HepG2 (cell line): Measurements from ENCODE around the gene ATG16L1. TPM values are rescaled to one million over a fixed set of nuclear protein-coding genes. Genes with fewer than 3 reads are reported as not detected.
A peak's percentile ranks its signal among the peaks of the same experiment; 100 is the strongest.

ENCODE experiments used
- AGO2 ChIP-seq: fragments of 200-400 bp; formaldehyde crosslinking; optimal IDR thresholded peaks from 2 replicates; pipeline ENCODE3; 2017; ENCODE audit warnings: mild to moderate bottlenecking, low read depth, low read length, moderate library complexity
- ATF1 ChIP-seq: IDR thresholded peaks from 2 replicates; pipeline ENCODE4 v1.6.1; 2016; ENCODE audit warnings: mild to moderate bottlenecking, control low read depth
- CEBPB ChIP-seq: IDR thresholded peaks from 2 replicates; pipeline ENCODE4 v1.6.1; 2011; ENCODE audit warnings: low read depth, low read length, improper control_type of control experiment, borderline replicate concordance
- EEA1 ChIP-seq: sonication (generic); formaldehyde crosslinking; IDR thresholded peaks from 2 replicates; pipeline ENCODE4 v1.5.1; 2020; ENCODE audit warnings: mild to moderate bottlenecking, missing genetic modification reagents, borderline replicate concordance
- RARA ChIP-seq: IDR thresholded peaks from 2 replicates; pipeline ENCODE4 v1.6.1; 2016; ENCODE audit warnings: missing genetic modification reagents, missing compliant biosample characterization
- SAFB2 ChIP-seq: sonication (generic); formaldehyde crosslinking; IDR thresholded peaks from 2 replicates; pipeline ENCODE4 v1.5.1; 2020; ENCODE audit warnings: missing genetic modification reagents, low read depth, mild to moderate bottlenecking, borderline replicate concordance
- SP1 ChIP-seq, 2 experiments: fragments of 450-650 bp in 1 of 2; sonication (generic) in 1 of 2; formaldehyde crosslinking in 1 of 2; IDR thresholded peaks; 2 replicates each; pipeline versions ENCODE4 v1.4.0 to v1.6.1; 2016 to 2020; ENCODE audit warnings: missing genetic modification reagents in 1 of 2
- TBX3 ChIP-seq: fragments of 450-650 bp; IDR thresholded peaks from 2 replicates; pipeline ENCODE4 v1.6.1; 2017; ENCODE audit warnings: antibody characterized with exemption, mild to moderate bottlenecking, inconsistent platforms, borderline replicate concordance
- ZBTB3 ChIP-seq: sonication (generic); formaldehyde crosslinking; IDR thresholded peaks from 2 replicates; pipeline ENCODE4 v1.4.0; 2020; ENCODE audit warnings: low read depth, mild to moderate bottlenecking, moderate library complexity, missing genetic modification reagents, borderline replicate concordance
- ZBTB44 ChIP-seq: sonication (generic); formaldehyde crosslinking; IDR thresholded peaks from 2 replicates; pipeline ENCODE4 v1.4.0; 2020; ENCODE audit warnings: missing genetic modification reagents
- ZNF232 ChIP-seq: sonication (generic); formaldehyde crosslinking; IDR thresholded peaks from 2 replicates; pipeline ENCODE4 v1.4.0; 2020; ENCODE audit warnings: missing genetic modification reagents, borderline replicate concordance
- ZNF3 ChIP-seq: IDR thresholded peaks from 2 replicates; pipeline ENCODE4 v1.7.0; 2017; ENCODE audit warnings: inconsistent platforms
- ZNF432 ChIP-seq: sonication (generic); formaldehyde crosslinking; IDR thresholded peaks from 2 replicates; pipeline ENCODE4 v1.5.0; 2020; ENCODE audit warnings: missing genetic modification reagents, mild to moderate bottlenecking, borderline replicate concordance
- ZNF629 ChIP-seq: sonication (generic); formaldehyde crosslinking; conservative IDR thresholded peaks from 2 replicates; pipeline ENCODE4 v1.5.0; 2020; ENCODE audit warnings: missing genetic modification reagents
- ZNF777 ChIP-seq: sonication (generic); formaldehyde crosslinking; IDR thresholded peaks from 2 replicates; pipeline ENCODE4 v1.4.0; 2020; ENCODE audit warnings: missing genetic modification reagents
- ZNF839 ChIP-seq: sonication (generic); formaldehyde crosslinking; IDR thresholded peaks from 2 replicates; pipeline ENCODE4 v1.4.0; 2020; ENCODE audit warnings: missing genetic modification reagents, mild to moderate bottlenecking, borderline replicate concordance
- polyA plus RNA-seq, 8 experiments: library from polyadenylated mRNA; depleted of rRNA in 3 of 8; stranded (reverse) in 7 of 8; unstranded in 1 of 8; fragments of >200 nt; fragmentation: Illumina TruSeq in 4 of 8; extraction: Trizol in 4 of 8; gene quantifications; 2 replicates each; pipeline versions ENCODE4 v1.2.1 to v1.2.3, GENCODE V29; 2011 to 2016; ENCODE audit warnings: low read depth in 4 of 8, missing spikeins in 1 of 8, mixed read lengths in 1 of 8; ENCODE audit not compliant: insufficient read depth in 1 of 8
- total RNA-seq, 5 experiments: library from RNA; depleted of rRNA; stranded (reverse); fragments of >200 nt; fragmentation: Illumina TruSeq; extraction: Trizol; gene quantifications; 2 replicates each; pipeline ENCODE4 v1.2.3, GENCODE V29; 2016; ENCODE audit warnings: low read depth in 1 of 5
- TF ChIP-seq, protein P1 (sequence below), 2 experiments: fragments of 450-650 bp in 1 of 2; sonication (generic) in 1 of 2; formaldehyde crosslinking; IDR thresholded peaks; 2 replicates each; pipeline versions ENCODE4 v1.5.0 to v1.8.0; 2020 to 2022; ENCODE audit warnings: mild to moderate bottlenecking in 1 of 2, missing genetic modification reagents in 1 of 2
- TF ChIP-seq, protein P2 (sequence below): sonication (generic); formaldehyde crosslinking; IDR thresholded peaks from 2 replicates; pipeline ENCODE4 v1.9.0; 2022; ENCODE audit warnings: missing genetic modification reagents, mild to moderate bottlenecking, borderline replicate concordance
- TF ChIP-seq, protein P3 (sequence below): conservative IDR thresholded peaks from 2 replicates; pipeline ENCODE4 v1.6.1; 2018; ENCODE audit warnings: missing genetic modification reagents

Gene ATG16L1
- total and polyA plus RNA-seq, 2 of the 13 experiments (the other 11 are each of a cell fraction or from before 2014, with no cell fraction given), result 26.0 to 51.7 TPM

DNA sequence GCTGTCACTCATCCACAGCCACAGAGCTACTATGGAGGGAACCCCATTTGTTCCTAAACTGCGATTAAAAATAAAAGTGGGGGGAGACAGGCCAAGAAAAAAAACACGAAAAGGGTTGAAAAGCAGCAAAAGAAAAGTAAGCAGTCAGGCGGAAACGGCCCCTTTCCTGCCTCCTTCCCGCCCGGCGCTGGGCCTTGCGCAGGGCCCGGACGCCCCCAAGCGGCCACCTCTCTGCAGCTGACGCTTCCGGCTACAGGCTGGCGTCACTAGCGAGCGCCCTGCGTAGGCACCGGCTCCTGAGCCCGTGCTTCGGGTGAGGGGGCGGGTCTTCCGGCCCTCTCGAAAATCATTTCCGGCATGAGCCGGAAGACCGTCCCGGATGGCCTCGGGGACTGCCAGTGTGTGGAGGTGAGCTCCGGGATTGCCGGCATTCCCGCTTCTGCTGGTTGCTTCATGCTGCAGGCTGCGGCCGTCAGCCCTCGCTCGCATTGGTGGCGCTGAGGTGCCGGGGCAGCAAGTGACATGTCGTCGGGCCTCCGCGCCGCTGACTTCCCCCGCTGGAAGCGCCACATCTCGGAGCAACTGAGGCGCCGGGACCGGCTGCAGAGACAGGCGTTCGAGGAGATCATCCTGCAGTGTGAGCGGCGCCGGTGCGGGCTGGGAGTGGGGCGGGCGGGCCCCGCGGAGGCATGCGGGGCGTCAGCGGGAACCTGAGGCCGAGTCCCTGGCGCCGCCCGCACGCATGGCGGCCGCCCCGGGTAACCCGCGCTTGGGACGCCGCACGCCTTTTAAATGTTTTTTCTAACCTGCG, at the start of gene ATG16L1 (continued):
- TF ChIP-seq AGO2 (peak; percentile 86), ZNF629 (CRISPR knock-in tag) (peak; percentile 100), ZBTB3 (CRISPR knock-in tag) (peak; percentile 96), RARA (peak; percentile 71), SAFB2 (CRISPR knock-in tag) (peak; percentile 71), ZBTB44 (CRISPR knock-in tag) (0 out of 2 replicates have a peak, but pooled peaks have one; percentile 45), ZNF3 (CRISPR knock-in tag) (no peak; the same call in 1 of the 2 replicates), SP1 (IDR thresholded peaks at IDR 0.05) (no peak), SP1 (CRISPR knock-in tag; IDR thresholded peaks at IDR 0.05) (peak; percentile 63), ZNF232 (CRISPR knock-in tag) (peak; percentile 23; the same call in 1 of the 2 replicates), ZNF432 (CRISPR knock-in tag) (no peak), ATF1 (CRISPR knock-in tag) (peak; percentile 98), TBX3 (no peak), ZNF777 (CRISPR knock-in tag) (no peak), CEBPB (peak; percentile 68; the same call in 1 of the 2 replicates), EEA1 (0 out of 2 replicates have a peak, but pooled peaks have one; percentile 76), ZNF839 (CRISPR knock-in tag) (peak; percentile 75)
- TF ChIP-seq, protein P1, sequence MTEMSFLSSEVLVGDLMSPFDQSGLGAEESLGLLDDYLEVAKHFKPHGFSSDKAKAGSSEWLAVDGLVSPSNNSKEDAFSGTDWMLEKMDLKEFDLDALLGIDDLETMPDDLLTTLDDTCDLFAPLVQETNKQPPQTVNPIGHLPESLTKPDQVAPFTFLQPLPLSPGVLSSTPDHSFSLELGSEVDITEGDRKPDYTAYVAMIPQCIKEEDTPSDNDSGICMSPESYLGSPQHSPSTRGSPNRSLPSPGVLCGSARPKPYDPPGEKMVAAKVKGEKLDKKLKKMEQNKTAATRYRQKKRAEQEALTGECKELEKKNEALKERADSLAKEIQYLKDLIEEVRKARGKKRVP (CRISPR knock-in tag; IDR thresholded peaks at IDR 0.05), result no peak
- TF ChIP-seq, protein P2, sequence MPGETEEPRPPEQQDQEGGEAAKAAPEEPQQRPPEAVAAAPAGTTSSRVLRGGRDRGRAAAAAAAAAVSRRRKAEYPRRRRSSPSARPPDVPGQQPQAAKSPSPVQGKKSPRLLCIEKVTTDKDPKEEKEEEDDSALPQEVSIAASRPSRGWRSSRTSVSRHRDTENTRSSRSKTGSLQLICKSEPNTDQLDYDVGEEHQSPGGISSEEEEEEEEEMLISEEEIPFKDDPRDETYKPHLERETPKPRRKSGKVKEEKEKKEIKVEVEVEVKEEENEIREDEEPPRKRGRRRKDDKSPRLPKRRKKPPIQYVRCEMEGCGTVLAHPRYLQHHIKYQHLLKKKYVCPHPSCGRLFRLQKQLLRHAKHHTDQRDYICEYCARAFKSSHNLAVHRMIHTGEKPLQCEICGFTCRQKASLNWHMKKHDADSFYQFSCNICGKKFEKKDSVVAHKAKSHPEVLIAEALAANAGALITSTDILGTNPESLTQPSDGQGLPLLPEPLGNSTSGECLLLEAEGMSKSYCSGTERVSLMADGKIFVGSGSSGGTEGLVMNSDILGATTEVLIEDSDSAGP (CRISPR knock-in tag), result peak; percentile 95; the same call in 1 of the 2 replicates
- TF ChIP-seq, protein P3, sequence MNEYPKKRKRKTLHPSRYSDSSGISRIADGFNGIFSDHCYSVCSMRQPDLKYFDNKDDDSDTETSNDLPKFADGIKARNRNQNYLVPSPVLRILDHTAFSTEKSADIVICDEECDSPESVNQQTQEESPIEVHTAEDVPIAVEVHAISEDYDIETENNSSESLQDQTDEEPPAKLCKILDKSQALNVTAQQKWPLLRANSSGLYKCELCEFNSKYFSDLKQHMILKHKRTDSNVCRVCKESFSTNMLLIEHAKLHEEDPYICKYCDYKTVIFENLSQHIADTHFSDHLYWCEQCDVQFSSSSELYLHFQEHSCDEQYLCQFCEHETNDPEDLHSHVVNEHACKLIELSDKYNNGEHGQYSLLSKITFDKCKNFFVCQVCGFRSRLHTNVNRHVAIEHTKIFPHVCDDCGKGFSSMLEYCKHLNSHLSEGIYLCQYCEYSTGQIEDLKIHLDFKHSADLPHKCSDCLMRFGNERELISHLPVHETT (CRISPR knock-in tag), result peak; percentile 91
